GM12878 (cell line): ENCODE measurements around the gene SRGAP1. TPM values are rescaled to one million over a fixed set of nuclear protein-coding genes. Genes with fewer than 3 reads are reported as not detected.

ENCODE experiments used
- ATAC-seq: fragments of 200-7000 bp; cut with Tn5 transposase; 3 replicates; pipeline ENCODE4 v1.9.1; 2020; ENCODE audit warnings: mild to moderate bottlenecking, moderate library complexity
- BruUV-seq: library from RNA; stranded (reverse); fragments of 400-500 nt; replicated peaks from 2 replicates; lab custom pipeline; 2021; lab: Mats Ljungman, UMichigan
- CTCF ChIA-PET: fragments of 300-600 bp; sonication (Branson Sonifier 250); formaldehyde crosslinking; extraction: SDS; loops from one replicate; lab custom pipeline; 2021; ENCODE audit warnings: inconsistent platforms; lab: Yijun Ruan, JAX
- POLR2A ChIA-PET: fragments of 350-600 bp; formaldehyde crosslinking; extraction: SDS; loops from one replicate; lab custom pipeline; 2021; ENCODE audit warnings: inconsistent platforms; lab: Charles Lee
- RAD21 ChIA-PET: fragments of 300-600 bp; sonication (Branson Sonifier 250); formaldehyde crosslinking; loops from one replicate; lab custom pipeline; 2023; ENCODE audit warnings: antibody characterized with exemption; ENCODE audit not compliant: unreplicated experiment; lab: Charles Lee
- SMC1A ChIA-PET: fragments of 300-600 bp; sonication (Branson Sonifier 250); formaldehyde crosslinking; loops from one replicate; lab custom pipeline; 2023; ENCODE audit not compliant: unreplicated experiment, uncharacterized antibody; lab: Charles Lee
- DNase-seq: peaks from one replicate; pipeline ENCODE4 v3.0.0-alpha.2; 2011; ENCODE audit warnings: low read depth, low spot score
- FAIRE-seq: peaks from 3 replicates; lab custom pipeline; 2011; peaks lifted over from hg19 to GRCh38; lab: Jason Lieb, UNC
- H2AFZ ChIP-seq: 2 replicates; pipeline ENCODE4 v1.6.0; 2011; ENCODE audit warnings: low read depth, low read length, control low read depth; ENCODE audit not compliant: control insufficient read depth
- H3K27ac ChIP-seq: 2 replicates; pipeline ENCODE4 v1.5.1; 2011; ENCODE audit warnings: control low read depth; ENCODE audit not compliant: control insufficient read depth, insufficient read depth
- H3K27me3 ChIP-seq, 2 experiments: replicated peaks in 1 of 2; 2 replicates each; pipeline versions ENCODE4 v1.6.0 to v1.6.1; 2011; ENCODE audit warnings: low read length in 1 of 2; ENCODE audit not compliant: control insufficient read depth in 2 of 2, insufficient read depth in 2 of 2
- H3K36me3 ChIP-seq, 2 experiments: 2 replicates each; pipeline ENCODE4 v1.5.1; 2011; ENCODE audit warnings: low read length in 1 of 2; ENCODE audit not compliant: control insufficient read depth in 2 of 2, insufficient read depth in 2 of 2
- H3K4me1 ChIP-seq: 2 replicates; pipeline ENCODE4 v1.6.1; 2011; ENCODE audit warnings: mild to moderate bottlenecking, low read length, moderate library complexity, mixed read lengths; ENCODE audit not compliant: control insufficient read depth, insufficient read depth
- H3K4me2 ChIP-seq: 2 replicates; pipeline ENCODE4 v1.6.0; 2011; ENCODE audit warnings: control low read depth; ENCODE audit not compliant: control insufficient read depth, insufficient read depth
- H3K4me3 ChIP-seq: fragments of 200-600 bp; sonication (generic); 2 replicates; pipeline ENCODE4 v1.5.1; 2016
- H3K79me2 ChIP-seq: 2 replicates; pipeline ENCODE4 v1.6.0; 2011; ENCODE audit warnings: low read length; ENCODE audit not compliant: control insufficient read depth, insufficient read depth
- H3K9ac ChIP-seq: 2 replicates; pipeline ENCODE4 v1.8.0; 2011; ENCODE audit warnings: low read length, control low read depth, mixed read lengths; ENCODE audit not compliant: control insufficient read depth, insufficient read depth
- H3K9me3 ChIP-seq: replicated peaks from 3 replicates; pipeline ENCODE4 v1.5.1; 2011; ENCODE audit warnings: mild to moderate bottlenecking, low read length; ENCODE audit not compliant: control insufficient read depth, insufficient read depth
- H4K20me1 ChIP-seq: 2 replicates; pipeline ENCODE4 v1.6.0; 2011; ENCODE audit not compliant: control insufficient read depth, insufficient read depth
- BRCA1 ChIP-seq: IDR thresholded peaks from 2 replicates; pipeline ENCODE4 v1.6.1; 2011; ENCODE audit warnings: low read depth, low read length, improper control_type of control experiment
- EGR1 ChIP-seq, 2 experiments: IDR thresholded peaks; 1 replicate in 1 of 2; 2 replicates in 1 of 2; pipeline ENCODE4 v1.6.1; 2011 to 2012; ENCODE audit warnings: low read depth in 2 of 2, low read length in 2 of 2, borderline replicate concordance in 1 of 2, mild to moderate bottlenecking in 1 of 2, moderate library complexity in 1 of 2
- ESRRA ChIP-seq: IDR thresholded peaks from 2 replicates; pipeline ENCODE4 v1.6.1; 2012; ENCODE audit warnings: mild to moderate bottlenecking, low read length, improper control_type of control experiment
- EZH2 ChIP-seq: IDR thresholded peaks from 2 replicates; pipeline ENCODE4 v1.6.1; 2012; ENCODE audit warnings: low read depth, mild to moderate bottlenecking, control low read depth, inconsistent platforms, low read length, borderline replicate concordance; ENCODE audit not compliant: control insufficient read depth
- IRF4 ChIP-seq: IDR thresholded peaks from 2 replicates; pipeline ENCODE4 v1.6.1; 2011; ENCODE audit warnings: low read depth, low read length
- JUNB ChIP-seq: IDR thresholded peaks from 2 replicates; pipeline ENCODE4 v1.6.1; 2016; ENCODE audit warnings: antibody characterized with exemption, mild to moderate bottlenecking
- PAX8 ChIP-seq: fragments of 450-650 bp; IDR thresholded peaks from 2 replicates; pipeline ENCODE4 v1.6.1; 2017; ENCODE audit warnings: mild to moderate bottlenecking, moderate library complexity
- POLR2AphosphoS2 ChIP-seq: IDR thresholded peaks from 2 replicates; pipeline ENCODE4 v1.6.1; 2011; ENCODE audit warnings: low read depth, mild to moderate bottlenecking, low read length, improper control_type of control experiment, moderate library complexity
- RAD21 ChIP-seq: IDR thresholded peaks from 2 replicates; pipeline ENCODE4 v1.6.1; 2011; ENCODE audit warnings: mild to moderate bottlenecking, low read depth, low read length, moderate library complexity; ENCODE audit not compliant: insufficient read depth
- SIN3A ChIP-seq: IDR thresholded peaks from 2 replicates; pipeline ENCODE4 v1.6.1; 2012; ENCODE audit warnings: low read depth, low read length, improper control_type of control experiment
- SMARCA5 ChIP-seq: fragments of 450-650 bp; IDR thresholded peaks from 2 replicates; pipeline ENCODE4 v1.6.1; 2017; ENCODE audit warnings: mild to moderate bottlenecking
- YBX1 ChIP-seq: fragments of 450-650 bp; IDR thresholded peaks from 2 replicates; pipeline ENCODE4 v1.6.1; 2016; ENCODE audit warnings: antibody characterized with exemption
- ZNF274 ChIP-seq: IDR thresholded peaks from one replicate; pipeline ENCODE4 v1.8.0; 2011; ENCODE audit not compliant: insufficient read length, insufficient read depth
- WGBS: methylation state at CpG from one replicate; pipeline ENCODE4 v1.1.6; 2016; ENCODE audit warnings: low lambda C conversion rate; ENCODE audit not compliant: insufficient replicate concordance, insufficient coverage; ENCODE audit errors: missing lambda C conversion rate; 5-methylcytosine and 5-hydroxymethylcytosine counted together
- in situ Hi-C: fragments of 300-500 bp; cut with MboI; formaldehyde crosslinking; loops from 9 replicates; pipeline ENCODE4 v1.14.3; 2018; ENCODE audit warnings: mixed read lengths
- intact Hi-C: fragments of 100-400 bp; cut with micrococcal nuclease; formaldehyde crosslinking; loops from one replicate; pipeline ENCODE4 v1.14.2; 2022; ENCODE audit not compliant: unreplicated experiment
- polyA plus RNA-seq, 11 experiments: library from polyadenylated mRNA; depleted of rRNA in 4 of 11; unstranded in 6 of 11; stranded (reverse) in 5 of 11; fragments of >200 nt; fragmentation: Nextera tagmentation in 4 of 11; fragmentation: Illumina TruSeq in 1 of 11; extraction: Ambion mirVana in 4 of 11; extraction: Trizol in 1 of 11; gene quantifications; 1 replicate in 1 of 11; 2 replicates in 10 of 11; pipeline versions ENCODE4 v1.2.1 to v1.2.3, GENCODE V29; 2011 to 2016; ENCODE audit warnings: inconsistent platforms in 2 of 11, missing spikeins in 2 of 11, low read depth in 1 of 11
- total RNA-seq, 4 experiments: library from RNA; depleted of rRNA in 3 of 4; stranded (reverse); fragments of >200 nt in 3 of 4; fragmentation: Illumina TruSeq in 1 of 4; extraction: Trizol in 1 of 4; gene quantifications; 2 replicates each; pipeline versions ENCODE4 v1.2.1 to v1.2.3, GENCODE V29; 2013 to 2021
- TF ChIP-seq, protein P1 (sequence below): IDR thresholded peaks from 2 replicates; pipeline ENCODE4 v1.6.1; 2011; ENCODE audit warnings: low read depth, low read length, improper control_type of control experiment, borderline replicate concordance
- TF ChIP-seq, protein P2 (sequence below): fragments of 450-650 bp; IDR thresholded peaks from 2 replicates; pipeline ENCODE4 v1.6.1; 2016; ENCODE audit warnings: mild to moderate bottlenecking
- TF ChIP-seq, protein P3 (sequence below): IDR thresholded peaks from 2 replicates; pipeline ENCODE4 v1.6.1; 2012; ENCODE audit warnings: low read depth, low read length, improper control_type of control experiment
- TF ChIP-seq, protein P4 (sequence below): fragments of 450-650 bp; conservative IDR thresholded peaks from 2 replicates; pipeline ENCODE4 v1.6.1; 2017; ENCODE audit warnings: mild to moderate bottlenecking, moderate library complexity

Gene SRGAP1
- total and polyA plus RNA-seq, 10 of the 15 experiments (the other 5 are each of a cell fraction or from before 2014, with no cell fraction given): 0.16 to 0.85 (median 0.46) TPM

DNA sequence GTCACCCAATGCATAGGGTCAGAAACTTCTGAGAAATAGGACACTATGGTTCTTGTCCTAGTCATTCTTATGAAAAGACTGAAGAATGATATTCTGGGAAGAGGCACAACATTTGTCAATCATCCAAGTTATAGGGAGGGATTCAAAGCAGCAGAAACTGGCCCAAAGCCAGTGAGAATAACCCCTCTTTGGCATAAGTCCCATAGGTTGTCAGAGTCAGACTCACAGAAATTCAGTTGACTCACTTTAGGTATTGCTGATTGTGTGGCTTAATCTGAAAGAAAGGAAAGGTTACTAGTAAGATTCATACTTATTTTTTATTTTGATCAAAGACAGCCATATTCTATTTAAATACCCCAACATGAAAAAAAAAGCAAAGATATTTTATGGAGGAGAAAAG is 151.0 kb downstream of the SRGAP1 start (continued):
- TF ChIP-seq SMARCA5 (no peak), POLR2AphosphoS2 (no peak), IRF4 (no peak), EZH2 (no peak), PAX8 (no peak), ZNF274 (no peak)
- TF ChIP-seq, protein P1, sequence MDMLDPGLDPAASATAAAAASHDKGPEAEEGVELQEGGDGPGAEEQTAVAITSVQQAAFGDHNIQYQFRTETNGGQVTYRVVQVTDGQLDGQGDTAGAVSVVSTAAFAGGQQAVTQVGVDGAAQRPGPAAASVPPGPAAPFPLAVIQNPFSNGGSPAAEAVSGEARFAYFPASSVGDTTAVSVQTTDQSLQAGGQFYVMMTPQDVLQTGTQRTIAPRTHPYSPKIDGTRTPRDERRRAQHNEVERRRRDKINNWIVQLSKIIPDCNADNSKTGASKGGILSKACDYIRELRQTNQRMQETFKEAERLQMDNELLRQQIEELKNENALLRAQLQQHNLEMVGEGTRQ: no peak
- TF ChIP-seq, protein P2, sequence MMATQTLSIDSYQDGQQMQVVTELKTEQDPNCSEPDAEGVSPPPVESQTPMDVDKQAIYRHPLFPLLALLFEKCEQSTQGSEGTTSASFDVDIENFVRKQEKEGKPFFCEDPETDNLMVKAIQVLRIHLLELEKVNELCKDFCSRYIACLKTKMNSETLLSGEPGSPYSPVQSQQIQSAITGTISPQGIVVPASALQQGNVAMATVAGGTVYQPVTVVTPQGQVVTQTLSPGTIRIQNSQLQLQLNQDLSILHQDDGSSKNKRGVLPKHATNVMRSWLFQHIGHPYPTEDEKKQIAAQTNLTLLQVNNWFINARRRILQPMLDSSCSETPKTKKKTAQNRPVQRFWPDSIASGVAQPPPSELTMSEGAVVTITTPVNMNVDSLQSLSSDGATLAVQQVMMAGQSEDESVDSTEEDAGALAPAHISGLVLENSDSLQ: no peak

DNA sequence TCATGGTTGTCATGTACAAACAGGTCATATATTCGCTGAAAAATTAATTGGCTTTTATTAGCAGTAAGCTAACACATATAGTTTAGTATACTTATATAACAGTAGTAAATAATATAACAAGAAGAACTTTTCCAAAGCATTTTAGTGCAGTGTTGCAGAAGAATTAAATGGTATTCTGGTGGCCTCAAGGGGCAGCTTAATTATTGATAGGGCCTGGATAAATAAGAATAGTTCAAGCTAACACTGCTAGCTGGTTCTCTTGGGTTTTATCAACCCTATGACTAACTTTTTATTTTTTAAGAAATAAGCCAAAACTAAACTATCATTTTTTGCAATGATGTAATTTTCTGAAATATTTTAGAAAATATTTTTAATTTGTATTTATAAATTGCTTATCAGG is 152.1 kb downstream of the SRGAP1 start:
- CTCF ChIA-PET: no interaction called here
- Histone ChIP-seq H3K4me2 (no peak overlapping the region), H3K9ac (no peak overlapping the region), H3K4me3 (no peak overlapping the region), H3K4me1 (no peaks in the 10 kb centered on the region), H3K27me3 (no peaks in the 10 kb centered on the region; a peak in 1 of 4 replicates), H3K36me3 (no peaks in the 10 kb centered on the region), H3K9me3 (no peaks in the 10 kb centered on the region), H2AFZ (no peak overlapping the region), H3K79me2 (no peaks in the 10 kb centered on the region), H4K20me1 (no peaks in the 10 kb centered on the region), H3K27ac (no peak overlapping the region)
- RAD21 ChIA-PET: no interaction called here
- POLR2A ChIA-PET: no interaction called here
- WGBS: 70% methylated on average over 1 of the region's 1 CpG
- in situ Hi-C loops (no loop called here), intact Hi-C loops (no loop called here)
- ATAC-seq: no peak
- no TSS peak for BruUV-seq
- SMC1A ChIA-PET: no interaction called here
- DNase-seq: no peak
- no peak for FAIRE-seq
- no peak for TF ChIP-seq JUNB
- TF ChIP-seq, protein P3, sequence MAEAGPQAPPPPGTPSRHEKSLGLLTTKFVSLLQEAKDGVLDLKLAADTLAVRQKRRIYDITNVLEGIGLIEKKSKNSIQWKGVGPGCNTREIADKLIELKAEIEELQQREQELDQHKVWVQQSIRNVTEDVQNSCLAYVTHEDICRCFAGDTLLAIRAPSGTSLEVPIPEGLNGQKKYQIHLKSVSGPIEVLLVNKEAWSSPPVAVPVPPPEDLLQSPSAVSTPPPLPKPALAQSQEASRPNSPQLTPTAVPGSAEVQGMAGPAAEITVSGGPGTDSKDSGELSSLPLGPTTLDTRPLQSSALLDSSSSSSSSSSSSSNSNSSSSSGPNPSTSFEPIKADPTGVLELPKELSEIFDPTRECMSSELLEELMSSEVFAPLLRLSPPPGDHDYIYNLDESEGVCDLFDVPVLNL: no peak
- no peak for TF ChIP-seq SIN3A
- no peak for TF ChIP-seq EGR1 (IDR thresholded peaks at IDR 0.05; ENCODE audit: borderline replicate concordance in 1 of 2, low read depth in 2 of 2, low read length in 2 of 2)
- TF ChIP-seq BRCA1: no peak
- TF ChIP-seq, protein P4, sequence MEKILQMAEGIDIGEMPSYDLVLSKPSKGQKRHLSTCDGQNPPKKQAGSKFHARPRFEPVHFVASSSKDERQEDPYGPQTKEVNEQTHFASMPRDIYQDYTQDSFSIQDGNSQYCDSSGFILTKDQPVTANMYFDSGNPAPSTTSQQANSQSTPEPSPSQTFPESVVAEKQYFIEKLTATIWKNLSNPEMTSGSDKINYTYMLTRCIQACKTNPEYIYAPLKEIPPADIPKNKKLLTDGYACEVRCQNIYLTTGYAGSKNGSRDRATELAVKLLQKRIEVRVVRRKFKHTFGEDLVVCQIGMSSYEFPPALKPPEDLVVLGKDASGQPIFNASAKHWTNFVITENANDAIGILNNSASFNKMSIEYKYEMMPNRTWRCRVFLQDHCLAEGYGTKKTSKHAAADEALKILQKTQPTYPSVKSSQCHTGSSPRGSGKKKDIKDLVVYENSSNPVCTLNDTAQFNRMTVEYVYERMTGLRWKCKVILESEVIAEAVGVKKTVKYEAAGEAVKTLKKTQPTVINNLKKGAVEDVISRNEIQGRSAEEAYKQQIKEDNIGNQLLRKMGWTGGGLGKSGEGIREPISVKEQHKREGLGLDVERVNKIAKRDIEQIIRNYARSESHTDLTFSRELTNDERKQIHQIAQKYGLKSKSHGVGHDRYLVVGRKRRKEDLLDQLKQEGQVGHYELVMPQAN: no peak
- TF ChIP-seq RAD21: no peak
- TF ChIP-seq SMARCA5: no peak
- no peak for TF ChIP-seq ESRRA
- TF ChIP-seq YBX1: no peak
